IMR-90 (cell line): ENCODE results near the gene EPS15. TPM values are rescaled to one million over a fixed set of nuclear protein-coding genes. Genes with fewer than 3 reads are reported as not detected.

Experiments
- ATAC-seq: fragments of 200-7000 bp; cut with Tn5 transposase; 2 replicates; pipeline ENCODE4 v1.9.1; 2020; ENCODE audit warnings: low read depth, mild to moderate bottlenecking, moderate library complexity
- BruUV-seq: library from RNA; stranded (reverse); fragments of 400-500 nt; replicated peaks from 2 replicates; lab custom pipeline; 2021; lab: Mats Ljungman, UMichigan
- CTCF ChIA-PET: fragments of 300-600 bp; formaldehyde crosslinking; extraction: SDS; loops from one replicate; lab custom pipeline; 2021; ENCODE audit warnings: antibody characterized with exemption; lab: Yijun Ruan, JAX
- POLR2A ChIA-PET: fragments of 300-600 bp; sonication (Branson Sonifier 250); formaldehyde crosslinking; loops from one replicate; lab custom pipeline; 2022; ENCODE audit warnings: antibody characterized with exemption; ENCODE audit not compliant: unreplicated experiment; lab: Charles Lee
- DNase-seq: peaks from one replicate; pipeline ENCODE4 v3.0.0; 2013
- H2AFZ ChIP-seq: replicated peaks from 2 replicates; pipeline ENCODE3; 2013; ENCODE audit warnings: low read length, mild to moderate bottlenecking; ENCODE audit not compliant: poor library complexity
- H2AK5ac ChIP-seq: 2 replicates; pipeline ENCODE4 v1.6.1; 2013; ENCODE audit warnings: low read depth, low read length, inconsistent platforms
- H2AK9ac ChIP-seq: replicated peaks from 2 replicates; pipeline ENCODE3; 2013; ENCODE audit warnings: mild to moderate bottlenecking, low read depth, low read length, moderate library complexity; ENCODE audit not compliant: poor library complexity
- H2BK120ac ChIP-seq: 2 replicates; pipeline ENCODE4 v1.6.1; 2013; ENCODE audit warnings: low read depth, low read length, inconsistent platforms
- H2BK15ac ChIP-seq: 3 replicates; pipeline ENCODE4 v1.6.1; 2013; ENCODE audit warnings: low read depth, low read length, inconsistent platforms
- H2BK20ac ChIP-seq: 2 replicates; pipeline ENCODE4 v1.6.1; 2013; ENCODE audit warnings: low read depth, mild to moderate bottlenecking, inconsistent platforms, low read length, moderate library complexity
- H2BK5ac ChIP-seq: 2 replicates; pipeline ENCODE4 v1.6.1; 2013; ENCODE audit warnings: mild to moderate bottlenecking, low read depth, low read length, inconsistent platforms; ENCODE audit not compliant: poor library complexity, severe bottlenecking
- H3K14ac ChIP-seq: replicated peaks from 2 replicates; pipeline ENCODE4 v1.6.1; 2013; ENCODE audit warnings: low read depth, low read length, inconsistent platforms
- H3K18ac ChIP-seq: 2 replicates; pipeline ENCODE4 v1.6.1; 2013; ENCODE audit warnings: low read depth, low read length, control low read depth
- H3K23ac ChIP-seq: 2 replicates; pipeline ENCODE4 v1.6.1; 2013; ENCODE audit warnings: low read depth, low read length, inconsistent platforms
- H3K27ac ChIP-seq: 2 replicates; pipeline ENCODE4 v1.5.1; 2013; ENCODE audit warnings: mild to moderate bottlenecking, control low read depth, low read length; ENCODE audit not compliant: insufficient read depth
- H3K27me3 ChIP-seq: 2 replicates; pipeline ENCODE4 v1.6.1; 2013; ENCODE audit warnings: low read length; ENCODE audit not compliant: control insufficient read depth, insufficient read depth
- H3K36me3 ChIP-seq: 2 replicates; pipeline ENCODE4 v1.6.1; 2013; ENCODE audit warnings: low read length, mixed read lengths; ENCODE audit not compliant: control insufficient read depth, insufficient read depth
- H3K4ac ChIP-seq: 2 replicates; pipeline ENCODE4 v1.6.1; 2013; ENCODE audit warnings: low read depth, low read length, inconsistent platforms
- H3K4me1 ChIP-seq: 2 replicates; pipeline ENCODE4 v1.6.1; 2013; ENCODE audit warnings: low read length, mixed read lengths; ENCODE audit not compliant: control insufficient read depth, insufficient read depth
- H3K4me2 ChIP-seq: 2 replicates; pipeline ENCODE4 v1.6.1; 2013; ENCODE audit warnings: low read depth, mild to moderate bottlenecking, control low read depth, low read length, moderate library complexity
- H3K4me3 ChIP-seq: 2 replicates; pipeline ENCODE4 v1.5.1; 2013; ENCODE audit warnings: low read depth, mild to moderate bottlenecking, control low read depth, low read length, moderate library complexity; ENCODE audit not compliant: insufficient read depth
- H3K56ac ChIP-seq: 2 replicates; pipeline ENCODE4 v1.6.1; 2013; ENCODE audit warnings: low read length, inconsistent platforms; ENCODE audit not compliant: insufficient read depth; ENCODE audit errors: extremely low read depth
- H3K79me1 ChIP-seq, 2 experiments: 2 replicates each; pipeline ENCODE4 v1.6.1; 2013; ENCODE audit warnings: low read length in 2 of 2, inconsistent platforms in 1 of 2, low read depth in 1 of 2
- H3K9ac ChIP-seq: 2 replicates; pipeline ENCODE4 v1.6.1; 2013; ENCODE audit warnings: low read depth, low read length, control low read depth
- H3K9me1 ChIP-seq: 2 replicates; pipeline ENCODE4 v1.6.1; 2013; ENCODE audit warnings: low read length, inconsistent platforms; ENCODE audit not compliant: insufficient read depth
- H3K9me3 ChIP-seq: 2 replicates; pipeline ENCODE4 v1.6.1; 2013; ENCODE audit warnings: low read length; ENCODE audit not compliant: control insufficient read depth, insufficient read depth
- H4K20me1 ChIP-seq: 2 replicates; pipeline ENCODE4 v1.6.1; 2013; ENCODE audit warnings: low read length, inconsistent platforms; ENCODE audit not compliant: insufficient read depth
- H4K5ac ChIP-seq: 2 replicates; pipeline ENCODE4 v1.6.1; 2013; ENCODE audit warnings: mild to moderate bottlenecking, low read depth, low read length, control low read depth
- H4K8ac ChIP-seq, 2 experiments: 2 replicates each; pipeline ENCODE4 v1.6.1; 2013; ENCODE audit warnings: low read depth in 2 of 2, low read length in 2 of 2, control low read depth in 1 of 2, inconsistent platforms in 1 of 2
- H4K91ac ChIP-seq: 2 replicates; pipeline ENCODE4 v1.6.1; 2013; ENCODE audit warnings: low read depth, low read length, inconsistent platforms; ENCODE audit not compliant: insufficient read depth
- BHLHE40 ChIP-seq: fragments of 150-350 bp; IDR thresholded peaks from 2 replicates; pipeline ENCODE4 v1.6.1; 2016; ENCODE audit warnings: mild to moderate bottlenecking, low read depth, low read length
- CEBPB ChIP-seq: IDR thresholded peaks from 2 replicates; pipeline ENCODE4 v1.6.1; 2012; ENCODE audit warnings: low read depth, low read length, improper control_type of control experiment
- MAFK ChIP-seq: IDR thresholded peaks from 2 replicates; pipeline ENCODE4 v1.6.1; 2012; ENCODE audit warnings: low read depth, low read length, improper control_type of control experiment
- RCOR1 ChIP-seq: IDR thresholded peaks from 2 replicates; pipeline ENCODE4 v1.6.1; 2012; ENCODE audit warnings: mild to moderate bottlenecking, low read length, improper control_type of control experiment; ENCODE audit not compliant: insufficient replicate concordance
- SMC3 ChIP-seq: fragments of 150-350 bp; IDR thresholded peaks from 2 replicates; pipeline ENCODE4 v1.6.1; 2016; ENCODE audit warnings: low read depth, mild to moderate bottlenecking, antibody characterized with exemption, low read length, moderate library complexity
- WGBS, 2 experiments: methylation state at CpG; one replicate each; pipeline versions ENCODE4 v1.1.5 to v1.1.7; 2013; ENCODE audit warnings: missing lambda C conversion rate in 2 of 2; ENCODE audit not compliant: insufficient read length in 1 of 2; ENCODE audit errors: extremely low coverage in 2 of 2; 5-methylcytosine and 5-hydroxymethylcytosine counted together
- dilution Hi-C: fragments of 300-500 bp; cut with HindIII; formaldehyde crosslinking; loops from one replicate; pipeline ENCODE4 v1.14.3; 2018; ENCODE audit warnings: low sequenced_read_pairs; ENCODE audit not compliant: unreplicated experiment
- in situ Hi-C: fragments of 300-500 bp; cut with MboI; formaldehyde crosslinking; loops from 3 replicates; pipeline ENCODE4 v1.14.3; 2019; ENCODE audit warnings: low sequenced_read_pairs, inconsistent platforms, mixed read lengths
- intact Hi-C: fragments of 100-400 bp; cut with micrococcal nuclease; formaldehyde crosslinking; loops from 2 replicates; pipeline ENCODE4 v1.10.0; 2022
- polyA plus RNA-seq, 3 experiments: library from polyadenylated mRNA; depleted of rRNA; stranded (reverse); fragments of >200 nt; gene quantifications; 2 replicates each; pipeline ENCODE4 v1.2.3, GENCODE V29; 2012; ENCODE audit warnings: low replicate concordance in 1 of 3
- total RNA-seq: library from RNA; depleted of rRNA; stranded (reverse); fragments of >200 nt; gene quantifications from 2 replicates; pipeline ENCODE4 v1.2.3, GENCODE V29; 2012
- TF ChIP-seq, protein P1 (sequence below): fragments of 150-350 bp; IDR thresholded peaks from 2 replicates; pipeline ENCODE4 v1.6.1; 2017; ENCODE audit warnings: mild to moderate bottlenecking, antibody characterized with exemption, low read length, low read depth

Gene EPS15
- total and polyA plus RNA-seq, 2 of the 4 experiments (the other 2 are of a cell fraction), result 17.6 to 38.0 TPM

DNA sequence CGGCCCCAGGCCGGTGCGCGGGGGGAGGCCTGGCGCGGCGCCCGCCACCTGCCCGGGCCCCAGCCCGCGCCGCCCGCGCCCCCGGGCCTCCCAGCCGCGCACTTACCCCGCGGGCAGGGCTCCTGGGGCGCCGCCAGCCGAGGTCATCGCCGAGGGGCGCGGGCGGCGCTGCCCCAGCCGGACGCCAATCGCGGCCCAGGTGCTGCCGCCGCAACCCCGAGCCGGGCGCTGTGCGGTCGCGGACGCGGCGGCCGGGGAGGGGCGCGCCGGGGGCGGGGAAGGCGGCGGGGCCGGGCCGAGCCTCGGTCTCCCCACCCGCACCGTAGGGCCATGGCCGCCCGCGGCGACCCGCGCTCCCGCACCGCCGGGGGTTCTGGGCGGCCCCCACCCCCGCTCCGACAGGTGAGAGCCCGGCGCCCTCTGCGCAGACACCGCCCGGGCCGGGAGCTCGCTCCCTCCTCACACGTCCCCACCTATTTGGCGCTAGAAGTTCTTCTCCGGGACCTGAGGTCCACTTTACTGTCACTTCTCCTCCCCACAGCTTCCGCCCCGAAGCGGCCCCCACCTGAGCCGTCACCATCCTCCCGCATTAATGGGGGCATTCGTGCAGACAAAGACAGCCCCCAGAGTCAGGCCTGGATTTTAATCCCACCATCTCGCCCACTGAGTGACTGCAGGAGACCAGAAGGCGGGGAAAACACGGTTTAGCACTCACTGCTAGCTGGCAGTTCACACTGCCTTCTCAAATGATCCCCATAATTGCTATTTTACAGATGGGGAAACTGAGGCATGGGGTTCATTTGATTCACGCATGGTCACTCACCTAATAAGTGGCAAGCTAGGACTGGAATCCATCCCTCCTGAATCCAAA, 188.5 kb downstream of the EPS15 start, which contains the start of gene TTC39A:
TTC39A (minus strand) TSS at position 232 of the 871 bp plus-strand sequence; CDS start at position 147, 85 bp downstream.
- CTCF ChIA-PET, result no interaction called here
- 1% methylated on average over 36 of the region's 87 CpGs; no CpG with 5 or more reads in 1 of the 2 experiments for WGBS, 2 experiments
- in situ Hi-C loops, result no loop called here

More for the DNA sequence above, 188.5 kb downstream of the EPS15 start, which contains the start of gene TTC39A:
- H4K20me1 ChIP-seq, result no peaks in the 10 kb centered on the region
- POLR2A ChIA-PET, result no interaction called here
- no peaks in the 10 kb centered on the region for H3K9me3 ChIP-seq
- no peak within 1 kb of the TSS for H3K18ac ChIP-seq
- H3K27me3 ChIP-seq, result 0 out of 2 replicates have a peak, but pooled peaks cover 3% of the 10 kb centered on the region
- H3K4me1 ChIP-seq, result peaks cover 12% of the 10 kb centered on the region
- no peak within 1 kb of the TSS for H4K5ac ChIP-seq
- peak within 1 kb of the TSS; percentile 86 for H2AFZ ChIP-seq
- H3K4me3 ChIP-seq, result peak within 1 kb of the TSS; percentile 37
- DNase-seq, result no peak
- H3K4ac ChIP-seq, result peak within 1 kb of the TSS; percentile 31
- TF ChIP-seq BHLHE40, result no peak
- TF ChIP-seq MAFK, result no peak
- no peak for TF ChIP-seq RCOR1
- TF ChIP-seq CEBPB, result no peak
- TF ChIP-seq, protein P1, sequence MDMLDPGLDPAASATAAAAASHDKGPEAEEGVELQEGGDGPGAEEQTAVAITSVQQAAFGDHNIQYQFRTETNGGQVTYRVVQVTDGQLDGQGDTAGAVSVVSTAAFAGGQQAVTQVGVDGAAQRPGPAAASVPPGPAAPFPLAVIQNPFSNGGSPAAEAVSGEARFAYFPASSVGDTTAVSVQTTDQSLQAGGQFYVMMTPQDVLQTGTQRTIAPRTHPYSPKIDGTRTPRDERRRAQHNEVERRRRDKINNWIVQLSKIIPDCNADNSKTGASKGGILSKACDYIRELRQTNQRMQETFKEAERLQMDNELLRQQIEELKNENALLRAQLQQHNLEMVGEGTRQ, result no peak
- no peak for TF ChIP-seq SMC3
- no peak within 1 kb of the TSS for H4K91ac ChIP-seq
- peak within 1 kb of the TSS; percentile 10 for H3K14ac ChIP-seq
- no TSS peak for BruUV-seq
- H3K36me3 ChIP-seq, result no peaks in the 10 kb centered on the region
- intact Hi-C loops, result no loop called here
- peak within 1 kb of the TSS; percentile 67 for H3K4me2 ChIP-seq
- H2BK5ac ChIP-seq, result no peak within 1 kb of the TSS
- H3K56ac ChIP-seq, result no peak within 1 kb of the TSS
- H3K27ac ChIP-seq, result no peak within 1 kb of the TSS
- H2AK9ac ChIP-seq, result peak within 1 kb of the TSS; percentile 67
- H2AK5ac ChIP-seq, result peak within 1 kb of the TSS; percentile 70; the same call in 1 of the 2 replicates
- H3K9me1 ChIP-seq, result peaks cover 4% of the 10 kb centered on the region
- peak within 1 kb of the TSS in 1 of 2 experiments; percentile 38; a peak in 2 of 4 replicates for H4K8ac ChIP-seq
- H2BK120ac ChIP-seq, result peak within 1 kb of the TSS; percentile 62
- peak within 1 kb of the TSS; percentile 59 for H3K23ac ChIP-seq
- H3K79me1 ChIP-seq, result no peaks in the 10 kb centered on the region
- H3K9ac ChIP-seq, result no peak within 1 kb of the TSS
- dilution Hi-C loops, result no loop called here
- peak; percentile 21 for ATAC-seq
- peak within 1 kb of the TSS; percentile 64 for H2BK20ac ChIP-seq
- peak within 1 kb of the TSS; percentile 2; the same call in 1 of the 3 replicates for H2BK15ac ChIP-seq
